ENCODE measurements around the gene PARD6G.

DNA sequence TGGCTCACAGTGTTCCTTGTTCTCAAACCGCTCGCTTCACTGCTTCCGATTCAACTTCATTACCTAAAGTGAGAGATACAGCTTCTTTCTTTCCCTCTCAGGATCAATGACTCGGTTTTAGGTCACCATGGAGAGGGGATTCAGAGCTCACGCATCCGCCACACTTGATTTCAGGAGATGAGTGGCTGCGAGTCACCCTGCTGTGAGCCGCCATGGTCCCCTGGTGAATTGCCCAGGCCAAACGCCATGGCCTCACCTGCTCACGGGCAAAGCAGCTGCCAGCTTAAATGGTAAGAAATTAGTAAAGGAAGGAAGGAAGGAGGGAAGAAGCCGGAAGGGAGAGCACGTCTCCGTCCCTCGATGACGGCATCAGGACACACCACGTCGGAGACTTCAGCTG lies 77.7 kb downstream of the PARD6G start:
- TF ChIP-seq, protein P1, sequence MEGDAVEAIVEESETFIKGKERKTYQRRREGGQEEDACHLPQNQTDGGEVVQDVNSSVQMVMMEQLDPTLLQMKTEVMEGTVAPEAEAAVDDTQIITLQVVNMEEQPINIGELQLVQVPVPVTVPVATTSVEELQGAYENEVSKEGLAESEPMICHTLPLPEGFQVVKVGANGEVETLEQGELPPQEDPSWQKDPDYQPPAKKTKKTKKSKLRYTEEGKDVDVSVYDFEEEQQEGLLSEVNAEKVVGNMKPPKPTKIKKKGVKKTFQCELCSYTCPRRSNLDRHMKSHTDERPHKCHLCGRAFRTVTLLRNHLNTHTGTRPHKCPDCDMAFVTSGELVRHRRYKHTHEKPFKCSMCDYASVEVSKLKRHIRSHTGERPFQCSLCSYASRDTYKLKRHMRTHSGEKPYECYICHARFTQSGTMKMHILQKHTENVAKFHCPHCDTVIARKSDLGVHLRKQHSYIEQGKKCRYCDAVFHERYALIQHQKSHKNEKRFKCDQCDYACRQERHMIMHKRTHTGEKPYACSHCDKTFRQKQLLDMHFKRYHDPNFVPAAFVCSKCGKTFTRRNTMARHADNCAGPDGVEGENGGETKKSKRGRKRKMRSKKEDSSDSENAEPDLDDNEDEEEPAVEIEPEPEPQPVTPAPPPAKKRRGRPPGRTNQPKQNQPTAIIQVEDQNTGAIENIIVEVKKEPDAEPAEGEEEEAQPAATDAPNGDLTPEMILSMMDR (IDR thresholded peaks at IDR 0.05) = no peak
- no peak for TF ChIP-seq POLR2A (IDR thresholded peaks at IDR 0.05)
